Astrocyte (in vitro differentiated cells and primary cell): Measurements from ENCODE around the gene DUS1L.

ENCODE experiments used
- CTCF ChIP-seq: IDR thresholded peaks from 2 replicates; pipeline ENCODE4 v1.5.1; 2011; ENCODE audit warnings: low read depth, mild to moderate bottlenecking, inconsistent platforms, low read length, moderate library complexity; ENCODE audit not compliant: insufficient read depth
- EZH2 ChIP-seq: IDR thresholded peaks from 2 replicates; pipeline ENCODE4 v1.6.1; 2012; ENCODE audit warnings: mild to moderate bottlenecking, low read length, inconsistent platforms; ENCODE audit not compliant: insufficient read depth

- TF ChIP-seq CTCF: no peak
- TF ChIP-seq EZH2: no peak
Measured at GRCh38 chr17:82098939-82099763, 33.5 kb upstream of the DUS1L start.
